ENCODE measurements around the gene CTNNAL1. TPM values are rescaled to one million over a fixed set of nuclear protein-coding genes. Genes with fewer than 3 reads are reported as not detected.

The CTNNAL1 gene
- total and polyA plus RNA-seq, 2 of the 8 experiments (the other 6 are each of a cell fraction or from before 2014, with no cell fraction given) = 23.2 to 66.1 TPM

GRCh38 chr9:109003116-109003515, 10.2 kb downstream of the CTNNAL1 start:
- Histone ChIP-seq H3K18ac (ENCODE audit: extremely low read depth, low read length) (no peak overlapping the region), H4K20me1 (replicated peaks in 1 of 2; ENCODE audit: control insufficient read depth in 1 of 2, insufficient read depth in 2 of 2, low read length in 2 of 2) (peaks cover 0 to 2% of the 10 kb centered on the region in 2 experiments), H3K4ac (replicated peaks; ENCODE audit: insufficient read length, low read depth, low read length) (no peak overlapping the region), H3K79me1 (ENCODE audit: low read depth, low read length) (no peaks in the 10 kb centered on the region), H2BK20ac (ENCODE audit: low read length) (no peak overlapping the region), H3K9ac (replicated peaks in 1 of 4; ENCODE audit: extremely low read depth in 1 of 4, low read depth in 3 of 4, low read length in 3 of 4) (no peak overlapping the region), H2BK12ac (ENCODE audit: low read depth, low read length) (no peak overlapping the region), H3K4me1 (replicated peaks in 1 of 4; ENCODE audit: control insufficient read depth in 3 of 4, insufficient read depth in 4 of 4, low read length in 3 of 4) (no peaks in the 10 kb centered on the region), H3K79me2 (ENCODE audit: control insufficient read depth in 1 of 2, insufficient read depth in 2 of 2, low read length in 2 of 2) (peaks cover 0 to 58% of the 10 kb centered on the region in 2 experiments; a peak in 2 of 4 replicates), H3K36me3 (ENCODE audit: control insufficient read depth in 2 of 4, insufficient read depth in 4 of 4, low read length in 3 of 4) (peaks cover 0 to 8% (median 2%) of the 10 kb centered on the region in 4 experiments; a peak in 2 of 8 replicates), H2AFZ (ENCODE audit: low read length) (no peak overlapping the region), H3K23me2 (ENCODE audit: low read depth, low read length) (no peaks in the 10 kb centered on the region), H4K5ac (ENCODE audit: insufficient read length, low read depth, low read length) (no peak overlapping the region), H4K8ac (ENCODE audit: extremely low read depth, insufficient read depth, low read length) (no peak overlapping the region), H2BK5ac (ENCODE audit: low read depth, low read length) (no peak overlapping the region), H3K4me3 (ENCODE audit: extremely low read depth in 1 of 4, insufficient read depth in 2 of 4, low read depth in 3 of 4, low read length in 4 of 4) (no peak overlapping the region), H2BK15ac (ENCODE audit: low read length) (no peak overlapping the region), H3K56ac (replicated peaks; ENCODE audit: insufficient read length, low read depth, low read length) (no peak overlapping the region), H3K9me3 (ENCODE audit: insufficient read depth in 2 of 2, low read depth in 1 of 2, low read length in 1 of 2) (peaks cover 7 to 13% of the 10 kb centered on the region in 2 experiments; a peak in 3 of 4 replicates), H3K14ac (ENCODE audit: insufficient read length) (no peak overlapping the region), H2AK5ac (ENCODE audit: low read depth, low read length) (no peak overlapping the region), H3K27me3 (replicated peaks in 1 of 4; ENCODE audit: control insufficient read depth in 3 of 4, extremely low read depth in 1 of 4, insufficient read depth in 3 of 4, low read length in 3 of 4) (no peaks in the 10 kb centered on the region), H3K27ac (ENCODE audit: low read depth, low read length) (no peak overlapping the region), H2BK120ac (replicated peaks; ENCODE audit: low read depth, low read length) (no peak overlapping the region), H3K4me2 (ENCODE audit: insufficient read depth in 1 of 2, low read depth in 2 of 2, low read length in 2 of 2) (no peak overlapping the region), H3K23ac (ENCODE audit: insufficient read length) (no peak overlapping the region), H4K91ac (replicated peaks; ENCODE audit: insufficient read length, low read length) (no peak overlapping the region)
- no peak for DNase-seq (ENCODE audit: low read depth in 1 of 2, low spot score in 2 of 2)
- 94% methylated on average over 2 of the region's 2 CpGs; no CpG with 5 or more reads in 1 of the 2 experiments for WGBS, 2 experiments (ENCODE audit: extremely low coverage in 1 of 2, insufficient coverage in 1 of 2, insufficient read length in 1 of 2, insufficient replicate concordance in 2 of 2, low coverage in 1 of 2, low lambda C conversion rate in 2 of 2, missing lambda C conversion rate in 1 of 2)
- ChIA-PET CTCF (ENCODE audit: partially characterized antibody) (interaction anchor here (1.2 kb wide), 1 partner anchor 15 kb away, joined by 4 read pairs; no protein-coding TSS in a partner anchor), POLR2A (ENCODE audit: partially characterized antibody) (no interaction called here)
- TF ChIP-seq RAD21 (IDR thresholded peaks at IDR 0.05 in 1 of 2, conservative IDR thresholded peaks at IDR 0.05 in 1 of 2; ENCODE audit: low read depth in 2 of 2, low read length in 2 of 2) (no peak), NRF1 (IDR thresholded peaks at IDR 0.05; ENCODE audit: low read depth, low read length) (no peak), KDM1A (IDR thresholded peaks at IDR 0.05; ENCODE audit: borderline replicate concordance, low read length) (peak; percentile 70; the same call in 1 of the 2 replicates)
- FAIRE-seq = no peak
